ENCODE measurements around the gene BARHL1.

Gene BARHL1

GRCh38 chr9:132538071-132538470, 44.3 kb upstream of the BARHL1 start:
- Histone ChIP-seq H3K9ac (no peak overlapping the region), H3K4me2 (no peak overlapping the region), H3K79me2 (ENCODE audit: insufficient read depth, low read depth) (no peaks in the 10 kb centered on the region), H2AFZ (ENCODE audit: low read depth) (no peak overlapping the region), H3K36me3 (ENCODE audit: insufficient read depth) (no peaks in the 10 kb centered on the region), H3K27ac (no peak overlapping the region), H3K4me1 (ENCODE audit: low read depth, poor library complexity, severe bottlenecking) (no peaks in the 10 kb centered on the region), H3K27me3 (ENCODE audit: insufficient read depth, low read depth) (no peaks in the 10 kb centered on the region), H3K4me3 (IDR thresholded peaks at IDR 0.05; ENCODE audit: insufficient read depth, low read depth, low read length) (no peak overlapping the region), H4K20me1 (ENCODE audit: insufficient read depth) (no peaks in the 10 kb centered on the region)
- TF ChIP-seq CTCF (conservative IDR thresholded peaks at IDR 0.05; ENCODE audit: low read depth, low read length), result no peak

- Histone ChIP-seq H3K4me2 (no peak overlapping the region), H3K27ac (no peak overlapping the region), H3K27me3 (ENCODE audit: insufficient read depth, low read depth) (no peaks in the 10 kb centered on the region), H3K4me3 (IDR thresholded peaks at IDR 0.05; ENCODE audit: insufficient read depth, low read depth, low read length) (no peak overlapping the region), H3K9ac (no peak overlapping the region), H3K36me3 (ENCODE audit: insufficient read depth) (no peaks in the 10 kb centered on the region), H3K4me1 (ENCODE audit: low read depth, poor library complexity, severe bottlenecking) (no peaks in the 10 kb centered on the region), H2AFZ (ENCODE audit: low read depth) (no peak overlapping the region), H4K20me1 (ENCODE audit: insufficient read depth) (no peaks in the 10 kb centered on the region), H3K79me2 (ENCODE audit: insufficient read depth, low read depth) (no peaks in the 10 kb centered on the region)
- TF ChIP-seq CTCF (conservative IDR thresholded peaks at IDR 0.05; ENCODE audit: low read depth, low read length), result no peak
These were observed 43.3 kb upstream of the BARHL1 start for GRCh38 chr9:132539096-132539495.

- no peaks in the 10 kb centered on the region for H3K4me1 ChIP-seq (ENCODE audit: low read depth, poor library complexity, severe bottlenecking)
- H3K4me3 ChIP-seq (IDR thresholded peaks at IDR 0.05; ENCODE audit: insufficient read depth, low read depth, low read length), result no peak overlapping the region
- TF ChIP-seq CTCF (conservative IDR thresholded peaks at IDR 0.05; ENCODE audit: low read depth, low read length), result no peak
These were observed 41.4 kb upstream of the BARHL1 start for GRCh38 chr9:132541051-132541450.

GRCh38 chr9:132541870-132542830, 40.3 kb upstream of the BARHL1 start:
- Histone ChIP-seq H3K79me2 (ENCODE audit: insufficient read depth, low read depth) (no peaks in the 10 kb centered on the region), H3K4me1 (ENCODE audit: low read depth, poor library complexity, severe bottlenecking) (no peaks in the 10 kb centered on the region), H3K4me2 (no peak overlapping the region), H3K27me3 (ENCODE audit: insufficient read depth, low read depth) (no peaks in the 10 kb centered on the region), H4K20me1 (ENCODE audit: insufficient read depth) (no peaks in the 10 kb centered on the region), H3K9ac (no peak overlapping the region), H2AFZ (ENCODE audit: low read depth) (no peak overlapping the region), H3K4me3 (IDR thresholded peaks at IDR 0.05; ENCODE audit: insufficient read depth, low read depth, low read length) (no peak overlapping the region), H3K27ac (no peak overlapping the region), H3K36me3 (ENCODE audit: insufficient read depth) (no peaks in the 10 kb centered on the region)
- TF ChIP-seq CTCF (conservative IDR thresholded peaks at IDR 0.05; ENCODE audit: low read depth, low read length), result no peak

More at GRCh38 chr9:132541051-132541450, 41.4 kb upstream of the BARHL1 start:
- no peak overlapping the region for H3K9ac ChIP-seq
- no peak overlapping the region for H3K4me2 ChIP-seq
- no peak overlapping the region for H2AFZ ChIP-seq (ENCODE audit: low read depth)
- no peak overlapping the region for H3K27ac ChIP-seq
- no peaks in the 10 kb centered on the region for H3K79me2 ChIP-seq (ENCODE audit: insufficient read depth, low read depth)
- no peaks in the 10 kb centered on the region for H4K20me1 ChIP-seq (ENCODE audit: insufficient read depth)
- no peaks in the 10 kb centered on the region for H3K27me3 ChIP-seq (ENCODE audit: insufficient read depth, low read depth)
- H3K36me3 ChIP-seq (ENCODE audit: insufficient read depth), result no peaks in the 10 kb centered on the region

Data from KMS-11 (cell line).